K562 (cell line): ENCODE data around the gene MDM1. TPM values are rescaled to one million over a fixed set of nuclear protein-coding genes. Genes with fewer than 3 reads are reported as not detected.

Experiments
- ATAC-seq: fragments of 200-7000 bp; cut with Tn5 transposase; 3 replicates; pipeline ENCODE4 v1.9.1; 2020; ENCODE audit warnings: moderate library complexity
- BruUV-seq: library from RNA; stranded (reverse); fragments of 400-500 nt; replicated peaks from 2 replicates; lab custom pipeline; 2021; lab: Mats Ljungman, UMichigan
- CTCF ChIA-PET: fragments of 300-600 bp; formaldehyde crosslinking; extraction: SDS; loops from one replicate; lab custom pipeline; 2021; ENCODE audit warnings: low intra/inter-chr PET ratio; lab: Yijun Ruan, JAX
- POLR2A ChIA-PET: fragments of 300-600, 350-650 bp; sonication (Branson Sonifier 250); formaldehyde crosslinking; extraction: SDS; loops from one replicate; lab custom pipeline; 2021; ENCODE audit warnings: antibody characterized with exemption, inconsistent platforms; lab: Yijun Ruan, JAX
- DNase-seq, 4 experiments: peaks; one replicate each; pipeline versions ENCODE4 v3.0.0 to v3.0.0-alpha.2; 2011 to 2018; ENCODE audit warnings: low spot score in 3 of 4, mixed read lengths in 3 of 4; ENCODE audit errors: extremely low read depth in 1 of 4
- FAIRE-seq: peaks from 2 replicates; lab custom pipeline; 2011; peaks lifted over from hg19 to GRCh38; lab: Jason Lieb, UNC
- H2AFZ ChIP-seq: 2 replicates; pipeline ENCODE4 v1.6.0; 2011; ENCODE audit warnings: low read depth, low read length, control low read depth, inconsistent platforms
- H3K27ac ChIP-seq: fragments of 200-600 bp; 3 replicates; pipeline ENCODE4 v1.8.0; 2011; ENCODE audit warnings: low read depth, mild to moderate bottlenecking, control low read depth, inconsistent platforms, low read length, moderate library complexity, mixed read lengths; ENCODE audit errors: extremely low read depth
- H3K27me3 ChIP-seq, 2 experiments: fragments of 300-600 bp in 1 of 2; 2 replicates in 1 of 2; 3 replicates in 1 of 2; pipeline versions ENCODE4 v1.6.0 to v1.8.0; 2011; ENCODE audit warnings: inconsistent platforms in 2 of 2, low read length in 2 of 2, mild to moderate bottlenecking in 1 of 2, mixed read lengths in 1 of 2, moderate library complexity in 1 of 2; ENCODE audit not compliant: control insufficient read depth in 2 of 2, insufficient read depth in 2 of 2
- H3K36me3 ChIP-seq: fragments of 300-600 bp; 3 replicates; pipeline ENCODE4 v1.8.0; 2011; ENCODE audit warnings: mild to moderate bottlenecking, low read length, inconsistent platforms; ENCODE audit not compliant: control insufficient read depth, insufficient read depth
- H3K4me1 ChIP-seq, 2 experiments: fragments of 200-600 bp in 1 of 2; replicated peaks in 1 of 2; 2 replicates in 1 of 2; 3 replicates in 1 of 2; pipeline versions ENCODE4 v1.5.1 to v1.8.0; 2011; ENCODE audit warnings: inconsistent platforms in 2 of 2, low read length in 2 of 2, mild to moderate bottlenecking in 1 of 2, mixed read lengths in 1 of 2, moderate library complexity in 1 of 2; ENCODE audit not compliant: control insufficient read depth in 2 of 2, insufficient read depth in 2 of 2
- H3K4me2 ChIP-seq: 2 replicates; pipeline ENCODE4 v1.6.1; 2011; ENCODE audit warnings: low read length, control low read depth, inconsistent platforms, mixed read lengths; ENCODE audit not compliant: insufficient read depth
- H3K4me3 ChIP-seq: fragments of 200-600 bp; sonication (generic), shearing (Covaris generic); 2 replicates; pipeline ENCODE4 v1.5.1; 2016; ENCODE audit warnings: control low read depth, inconsistent platforms
- H3K79me2 ChIP-seq: fragments of 200-600 bp; 3 replicates; pipeline ENCODE4 v1.8.0; 2011; ENCODE audit warnings: low read length, inconsistent platforms; ENCODE audit not compliant: control insufficient read depth, insufficient read depth
- H3K9ac ChIP-seq, 2 experiments: 2 replicates each; pipeline versions ENCODE4 v1.6.0 to v1.6.1; 2011; ENCODE audit warnings: low read depth in 2 of 2, low read length in 2 of 2, control low read depth in 1 of 2, inconsistent platforms in 1 of 2, mild to moderate bottlenecking in 1 of 2, mixed read lengths in 1 of 2; ENCODE audit not compliant: insufficient read depth in 1 of 2
- H3K9me1 ChIP-seq: one replicate; pipeline ENCODE4 v1.6.0; 2011; ENCODE audit warnings: inconsistent platforms, mild to moderate bottlenecking, low read length, moderate library complexity; ENCODE audit not compliant: control insufficient read depth, insufficient read depth
- H3K9me3 ChIP-seq: replicated peaks from 2 replicates; pipeline ENCODE4 v1.5.1; 2011; ENCODE audit warnings: low read depth, low read length, inconsistent platforms; ENCODE audit not compliant: control insufficient read depth, insufficient read depth
- H4K20me1 ChIP-seq: replicated peaks from 2 replicates; pipeline ENCODE4 v1.6.1; 2011; ENCODE audit warnings: low read length, inconsistent platforms, mixed read lengths; ENCODE audit not compliant: control insufficient read depth, insufficient read depth
- CEBPG ChIP-seq, 3 experiments: fragments of 200-800 bp in 1 of 3; sonication (Bioruptor generic) in 1 of 3; sonication (generic) in 1 of 3; formaldehyde crosslinking in 1 of 3; IDR thresholded peaks in 2 of 3; conservative IDR thresholded peaks in 1 of 3; 2 replicates each; pipeline versions ENCODE4 v1.6.1 to v1.8.0; 2016 to 2022; ENCODE audit warnings: missing compliant biosample characterization in 2 of 3, missing genetic modification characterization in 2 of 3, mild to moderate bottlenecking in 1 of 3, missing genetic modification reagents in 1 of 3
- SOX6 ChIP-seq: fragments of 450-650 bp; IDR thresholded peaks from 2 replicates; pipeline ENCODE4 v1.6.1; 2014; ENCODE audit warnings: mild to moderate bottlenecking
- in situ Hi-C: fragments of 300-500 bp; cut with MboI; formaldehyde crosslinking; loops from 4 replicates; pipeline ENCODE4 v1.15.0; 2018; ENCODE audit warnings: inconsistent platforms, mixed read lengths
- intact Hi-C: fragments of 100-400 bp; cut with micrococcal nuclease; formaldehyde crosslinking; loops from 2 replicates; pipeline ENCODE4 v1.14.2; 2022
- polyA plus RNA-seq, 8 experiments: library from polyadenylated mRNA; depleted of rRNA in 4 of 8; stranded (reverse) in 5 of 8; unstranded in 3 of 8; fragments of >200 nt; fragmentation: Nextera tagmentation in 2 of 8; fragmentation: Illumina TruSeq in 1 of 8; extraction: Ambion mirVana in 2 of 8; extraction: Trizol in 1 of 8; gene quantifications; 2 replicates each; pipeline versions ENCODE4 v1.2.1 to v1.2.3, GENCODE V29; 2011 to 2014; ENCODE audit warnings: inconsistent platforms in 1 of 8, missing spikeins in 1 of 8
- total RNA-seq, 7 experiments: library from RNA; depleted of rRNA in 6 of 7; stranded (reverse); fragments of >200 nt in 6 of 7; fragmentation: Illumina TruSeq in 2 of 7; extraction: Trizol in 2 of 7; gene quantifications; 2 replicates each; pipeline versions ENCODE4 v1.2.1 to v1.2.3, GENCODE V29; 2011 to 2021; ENCODE audit warnings: low replicate concordance in 1 of 7

MDM1 gene
- total and polyA plus RNA-seq, 9 of the 15 experiments (the other 6 are each of a cell fraction or from before 2014, with no cell fraction given), result 7.5 to 16.8 (median 13.1) TPM

DNA sequence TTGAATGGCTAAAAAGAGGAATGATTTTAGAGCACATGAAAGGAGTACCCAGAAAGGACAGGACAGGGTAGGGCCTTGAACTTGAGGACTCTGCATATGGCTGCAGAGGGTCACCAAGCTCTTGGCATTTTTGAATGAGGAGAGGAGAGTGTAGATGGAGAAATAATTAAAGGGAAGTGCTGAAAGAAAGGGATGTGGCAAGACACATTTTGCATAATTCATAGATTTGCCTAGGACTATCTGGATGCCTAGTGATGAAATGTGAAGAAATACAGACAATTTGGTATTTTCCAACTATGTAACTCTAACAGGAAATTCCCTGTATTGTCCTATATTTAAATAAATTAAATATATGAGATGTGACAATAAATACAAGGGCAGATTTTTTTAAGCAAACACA lies 27.5 kb upstream of the MDM1 start:
- DNase-seq (no peak), FAIRE-seq (no peak), ATAC-seq (no peak)
- intact Hi-C loops, result loop anchor here (1.0 to 10.0 kb wide), 2 partner anchors 135 to 306 kb away; no protein-coding TSS in a partner anchor
- BruUV-seq, result no TSS peak
- Histone ChIP-seq H3K36me3 (no peaks in the 10 kb centered on the region), H3K9me3 (no peaks in the 10 kb centered on the region), H3K9me1 (no peaks in the 10 kb centered on the region), H2AFZ (no peak overlapping the region), H3K79me2 (no peaks in the 10 kb centered on the region), H3K27me3 (peaks cover 0 to 2% of the 10 kb centered on the region in 2 experiments; a peak in 1 of 5 replicates), H3K27ac (no peak overlapping the region), H3K4me1 (peaks cover under 1 to 23% of the 10 kb centered on the region in 2 experiments; a peak in 3 of 5 replicates), H3K4me3 (no peak overlapping the region), H3K9ac (no peak overlapping the region), H3K4me2 (no peak overlapping the region), H4K20me1 (no peaks in the 10 kb centered on the region)
- ChIA-PET POLR2A (interaction anchor here (0.7 to 1.5 kb wide), 3 partner anchors 11 to 453 kb away, joined by 4 to 5 read pairs (median 5); no protein-coding TSS in a partner anchor), CTCF (no interaction called here)
- TF ChIP-seq CEBPG (CRISPR knock-in tag; IDR thresholded peaks at IDR 0.05), result no peak
- peak in 1 of 2 experiments; percentile 63; a peak in 1 of 4 replicates for TF ChIP-seq CEBPG (tag; conservative IDR thresholded peaks at IDR 0.05 in 1 of 2, IDR thresholded peaks at IDR 0.05 in 1 of 2)
- no peak for TF ChIP-seq SOX6
- in situ Hi-C loops, result no loop called here
